Calu3 (cell line): Measurements from ENCODE around the gene SLC22A13. TPM values are rescaled to one million over a fixed set of nuclear protein-coding genes. Genes with fewer than 3 reads are reported as not detected.
A peak's percentile ranks its signal among the peaks of the same experiment; 100 is the strongest.

Experiments used
- BruUV-seq: library from RNA; stranded (reverse); fragments of 400-500 nt; replicated peaks from 2 replicates; lab custom pipeline; 2021; lab: Mats Ljungman, UMichigan
- CTCF ChIA-PET: fragments of 300-600 bp; sonication (Branson Sonifier 250); formaldehyde crosslinking; loops from one replicate; lab custom pipeline; 2022; ENCODE audit warnings: antibody characterized with exemption; lab: Charles Lee
- DNase-seq: peaks from one replicate; pipeline ENCODE4 v3.0.0; 2022
- H3K27ac Mint-ChIP-seq: one replicate; pipeline ENCODE4 v1.8.0; 2022; ENCODE audit warnings: mixed read lengths; ENCODE audit not compliant: unreplicated experiment
- H3K27me3 Mint-ChIP-seq: one replicate; pipeline ENCODE4 v1.8.0; 2022; ENCODE audit warnings: mixed read lengths; ENCODE audit not compliant: unreplicated experiment
- H3K36me3 Mint-ChIP-seq: one replicate; pipeline ENCODE4 v1.8.0; 2022; ENCODE audit warnings: mild to moderate bottlenecking, moderate library complexity, mixed read lengths; ENCODE audit not compliant: insufficient read depth, unreplicated experiment
- H3K4me1 Mint-ChIP-seq: one replicate; pipeline ENCODE4 v1.8.0; 2022; ENCODE audit warnings: mild to moderate bottlenecking, low read depth, mixed read lengths; ENCODE audit not compliant: unreplicated experiment
- H3K4me3 Mint-ChIP-seq: one replicate; pipeline ENCODE4 v1.8.0; 2022; ENCODE audit warnings: mild to moderate bottlenecking, low read depth, moderate library complexity, mixed read lengths; ENCODE audit not compliant: unreplicated experiment
- H3K9me3 Mint-ChIP-seq: one replicate; pipeline ENCODE4 v1.8.0; 2022; ENCODE audit warnings: low read depth, mixed read lengths; ENCODE audit not compliant: unreplicated experiment
- CTCF ChIP-seq: fragments of 200-600 bp; IDR thresholded peaks from one replicate; pipeline ENCODE4 v1.8.0; 2022; ENCODE audit warnings: antibody characterized with exemption; ENCODE audit not compliant: unreplicated experiment
- intact Hi-C: fragments of 100-400 bp; cut with micrococcal nuclease; formaldehyde crosslinking; loops from one replicate; pipeline ENCODE4 v1.10.0; 2022; ENCODE audit not compliant: unreplicated experiment
- total RNA-seq: library from RNA; stranded (reverse); gene quantifications from 2 replicates; pipeline ENCODE4 v1.2.3, GENCODE V29; 2022

The SLC22A13 gene
- total RNA-seq, 1 experiment from 2014 or later = 3.5 TPM

- intact Hi-C loops = no loop called here
These were observed 43.5 kb upstream of the SLC22A13 start for GRCh38 chr3:38222032-38222634.

DNA sequence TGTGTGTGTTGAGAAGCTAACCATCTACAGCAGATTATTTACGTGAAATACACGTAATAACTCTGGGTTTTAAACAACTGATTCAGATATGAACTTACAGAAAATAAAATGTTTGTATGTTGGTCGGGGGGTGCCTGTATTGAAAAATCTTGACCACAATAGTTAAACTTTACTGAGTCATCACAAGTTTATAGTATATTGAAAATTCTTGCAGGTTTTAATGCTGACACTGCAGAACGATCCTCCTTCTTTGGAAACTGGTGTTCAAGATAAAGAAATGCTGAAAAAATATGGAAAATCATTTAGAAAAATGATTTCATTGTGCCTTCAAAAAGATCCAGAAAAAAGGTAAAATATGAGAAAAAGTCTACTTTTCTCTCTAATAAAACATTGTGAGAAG is 41.3 kb upstream of the SLC22A13 start:
- CTCF ChIA-PET = no interaction called here
- no peak for DNase-seq
- intact Hi-C loops = no loop called here
- H3K9me3 Mint-ChIP-seq = no peaks in the 10 kb centered on the region
- H3K27ac Mint-ChIP-seq = no peak overlapping the region
- peaks cover 21% of the 10 kb centered on the region for H3K4me1 Mint-ChIP-seq
- BruUV-seq = no TSS peak
- no peak overlapping the region for H3K4me3 Mint-ChIP-seq
- no peak for TF ChIP-seq CTCF
- H3K27me3 Mint-ChIP-seq = no peaks in the 10 kb centered on the region
- peaks cover 40% of the 10 kb centered on the region for H3K36me3 Mint-ChIP-seq

More at GRCh38 chr3:38222032-38222634, 43.5 kb upstream of the SLC22A13 start:
- DNase-seq = no peak
- CTCF ChIA-PET = no interaction called here
- no peak for TF ChIP-seq CTCF
- Mint-ChIP-seq H3K27me3 (no peaks in the 10 kb centered on the region), H3K36me3 (peaks cover 32% of the 10 kb centered on the region), H3K4me3 (no peak overlapping the region), H3K9me3 (no peaks in the 10 kb centered on the region), H3K4me1 (peaks cover 7% of the 10 kb centered on the region), H3K27ac (no peak overlapping the region)
- BruUV-seq = no TSS peak

GRCh38 chr3:38226273-38226672 is 39.3 kb upstream of the SLC22A13 start:
- no peak for DNase-seq
- Mint-ChIP-seq H3K27ac (no peak overlapping the region), H3K36me3 (peaks cover 34% of the 10 kb centered on the region), H3K27me3 (no peaks in the 10 kb centered on the region), H3K4me3 (no peak overlapping the region), H3K9me3 (no peaks in the 10 kb centered on the region), H3K4me1 (peaks cover 21% of the 10 kb centered on the region)
- intact Hi-C loops = no loop called here
- CTCF ChIA-PET = no interaction called here
- BruUV-seq = no TSS peak
- TF ChIP-seq CTCF = no peak

DNA sequence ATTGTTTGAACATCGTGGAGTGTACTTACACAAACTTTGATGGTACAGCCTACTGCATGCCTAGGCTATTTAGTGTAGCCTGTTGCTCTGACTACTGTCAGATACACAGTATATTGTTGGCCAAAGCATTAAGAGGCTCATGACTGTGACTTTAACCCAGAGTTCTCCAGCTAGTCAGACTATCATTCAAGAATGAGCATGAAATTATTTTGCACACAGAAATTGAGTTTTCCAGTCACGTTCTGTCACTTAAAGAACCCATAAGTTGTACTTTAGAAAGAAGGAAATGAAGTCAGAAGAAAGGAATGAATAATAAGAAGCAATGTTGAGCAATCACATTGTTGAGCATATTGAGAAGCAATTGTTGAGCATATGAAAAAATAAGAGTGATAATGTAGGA is 37.6 kb upstream of the SLC22A13 start:
- H3K9me3 Mint-ChIP-seq = no peaks in the 10 kb centered on the region
- CTCF ChIA-PET = no interaction called here

More for the DNA sequence above, 37.6 kb upstream of the SLC22A13 start:
- no TSS peak for BruUV-seq
- peaks cover 40% of the 10 kb centered on the region for H3K36me3 Mint-ChIP-seq
- H3K4me3 Mint-ChIP-seq = no peak overlapping the region
- H3K27ac Mint-ChIP-seq = peak overlapping the region; percentile 56
- no peak for DNase-seq
- no peak for TF ChIP-seq CTCF
- H3K27me3 Mint-ChIP-seq = no peaks in the 10 kb centered on the region
- H3K4me1 Mint-ChIP-seq = peaks cover 23% of the 10 kb centered on the region
- intact Hi-C loops = no loop called here
